ENCODE results near the gene RANBP3.

The RANBP3 gene

DNA sequence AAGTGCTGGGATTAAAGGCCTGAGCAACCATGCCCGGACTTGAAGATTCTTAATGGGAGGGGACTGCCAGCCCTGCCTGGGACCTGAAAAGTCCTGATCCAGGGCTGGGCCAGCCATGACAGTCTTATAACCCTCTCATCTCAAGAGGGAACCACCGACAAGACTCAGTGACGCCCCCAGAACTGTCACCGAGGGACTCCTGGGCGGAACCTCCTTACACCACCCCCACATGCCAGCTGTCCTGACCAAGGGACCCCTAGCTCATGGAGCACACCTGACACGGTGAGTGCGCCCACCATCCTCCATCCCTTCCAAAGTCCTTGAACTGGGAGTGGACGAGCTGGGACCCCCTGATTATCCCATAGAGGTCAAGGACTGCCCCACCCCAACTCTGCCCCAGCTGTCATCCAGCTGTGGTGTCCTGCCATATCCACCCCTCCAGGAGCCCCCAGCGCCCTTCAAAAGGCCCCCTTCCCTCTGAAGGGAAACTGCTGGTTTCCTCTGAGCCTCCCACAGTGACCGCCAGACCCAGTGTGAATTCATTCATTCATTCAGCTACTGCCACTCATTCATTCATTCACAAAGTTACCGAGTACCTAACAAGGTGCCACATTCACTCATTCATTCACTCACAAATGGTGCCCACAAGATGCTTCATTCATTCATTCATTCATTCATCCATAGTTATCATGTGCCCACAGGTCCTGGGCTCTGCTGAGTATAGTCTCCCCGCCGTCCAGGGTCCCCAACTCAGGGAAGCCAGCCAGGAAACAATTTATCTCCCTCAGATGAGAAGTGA is 78.0 kb downstream of the RANBP3 start:
- TF ChIP-seq, protein P1, sequence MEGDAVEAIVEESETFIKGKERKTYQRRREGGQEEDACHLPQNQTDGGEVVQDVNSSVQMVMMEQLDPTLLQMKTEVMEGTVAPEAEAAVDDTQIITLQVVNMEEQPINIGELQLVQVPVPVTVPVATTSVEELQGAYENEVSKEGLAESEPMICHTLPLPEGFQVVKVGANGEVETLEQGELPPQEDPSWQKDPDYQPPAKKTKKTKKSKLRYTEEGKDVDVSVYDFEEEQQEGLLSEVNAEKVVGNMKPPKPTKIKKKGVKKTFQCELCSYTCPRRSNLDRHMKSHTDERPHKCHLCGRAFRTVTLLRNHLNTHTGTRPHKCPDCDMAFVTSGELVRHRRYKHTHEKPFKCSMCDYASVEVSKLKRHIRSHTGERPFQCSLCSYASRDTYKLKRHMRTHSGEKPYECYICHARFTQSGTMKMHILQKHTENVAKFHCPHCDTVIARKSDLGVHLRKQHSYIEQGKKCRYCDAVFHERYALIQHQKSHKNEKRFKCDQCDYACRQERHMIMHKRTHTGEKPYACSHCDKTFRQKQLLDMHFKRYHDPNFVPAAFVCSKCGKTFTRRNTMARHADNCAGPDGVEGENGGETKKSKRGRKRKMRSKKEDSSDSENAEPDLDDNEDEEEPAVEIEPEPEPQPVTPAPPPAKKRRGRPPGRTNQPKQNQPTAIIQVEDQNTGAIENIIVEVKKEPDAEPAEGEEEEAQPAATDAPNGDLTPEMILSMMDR (conservative IDR thresholded peaks at IDR 0.05; ENCODE audit: control insufficient read depth, insufficient read depth, low read depth, low read length) = no peak
- H3K4me3 ChIP-seq (ENCODE audit: control insufficient read depth, low read depth, low read length) = no peak overlapping the region
- DNase-seq (ENCODE audit: low read depth) = no peak

DNA sequence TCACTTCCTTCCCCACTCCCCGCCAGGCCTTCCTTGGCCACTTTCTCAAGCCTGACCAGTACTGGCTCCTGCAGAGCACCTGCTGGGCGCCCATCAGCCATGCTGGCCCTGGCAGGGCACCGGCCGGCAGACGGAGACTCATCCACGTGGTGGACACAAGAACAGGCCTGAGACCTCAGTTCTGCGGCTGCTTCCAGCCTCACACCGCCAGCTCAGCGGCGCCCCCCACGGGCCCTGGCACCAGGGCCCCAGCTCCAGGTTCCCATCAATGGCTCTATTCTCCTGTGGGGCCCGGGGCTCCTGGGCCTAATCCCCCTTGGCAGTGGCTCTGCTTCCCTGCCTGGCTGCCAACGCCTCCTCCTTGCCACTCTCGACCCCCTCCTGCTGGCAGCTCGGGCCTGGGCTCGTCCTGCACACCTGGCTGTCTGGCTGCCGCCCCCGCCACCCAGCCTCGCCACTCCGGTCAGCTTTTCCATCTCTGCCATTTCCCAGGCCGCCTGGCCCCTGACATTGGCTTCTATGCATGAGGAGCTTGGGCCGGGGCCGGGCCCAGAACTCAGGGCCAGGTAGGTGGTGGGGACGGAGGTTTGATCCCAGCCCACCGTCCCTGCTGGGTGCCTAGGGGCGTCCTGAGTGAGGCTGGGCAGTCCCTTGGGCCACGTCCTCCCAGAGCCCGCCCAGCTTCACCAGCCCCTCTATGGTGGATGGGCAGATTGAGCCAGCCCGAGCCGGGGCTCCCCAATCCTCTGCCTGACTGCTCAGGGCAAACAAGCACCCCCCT is 80.6 kb downstream of the RANBP3 start:
- TF ChIP-seq, protein P1 (conservative IDR thresholded peaks at IDR 0.05; ENCODE audit: control insufficient read depth, insufficient read depth, low read depth, low read length) = no peak
- no peak for DNase-seq (ENCODE audit: low read depth)
- no peak overlapping the region for H3K4me3 ChIP-seq (ENCODE audit: control insufficient read depth, low read depth, low read length)

DNA sequence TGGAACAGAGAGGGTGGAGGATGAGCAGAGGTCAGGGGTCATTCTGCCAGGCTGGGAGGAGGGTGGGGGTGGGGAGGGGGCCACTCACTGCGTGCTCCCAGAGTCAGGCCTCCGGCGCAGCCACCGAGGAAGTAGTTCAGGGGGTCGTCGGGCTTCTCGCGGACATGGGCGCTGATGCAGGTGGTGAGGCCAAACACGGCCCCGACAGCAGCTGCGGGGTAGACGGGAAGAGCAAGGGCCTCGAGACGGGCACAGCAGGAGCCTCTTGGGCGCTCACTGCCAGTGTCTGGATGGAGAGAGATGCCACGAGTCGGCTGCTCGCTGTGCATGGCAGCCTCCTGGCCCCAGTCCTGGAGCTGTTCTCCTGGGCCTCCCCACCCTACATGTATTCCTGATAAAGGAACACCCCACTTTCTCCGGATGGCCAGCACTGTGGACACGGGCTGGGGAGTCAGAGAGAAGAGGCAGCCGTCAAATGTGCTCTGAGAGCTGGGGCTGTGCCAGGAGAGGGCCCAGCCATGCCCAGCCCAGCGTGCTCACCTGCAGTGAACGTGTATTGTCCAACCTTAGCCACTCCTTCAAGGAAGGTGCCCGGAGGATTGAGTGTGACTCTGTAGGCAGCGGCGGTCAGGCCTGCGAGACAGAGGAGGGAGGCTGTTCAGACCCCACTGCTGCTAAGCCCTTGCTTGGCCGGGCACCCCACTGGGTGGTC is 81.4 kb downstream of the RANBP3 start:
- DNase-seq (ENCODE audit: low read depth) = no peak
- H3K4me3 ChIP-seq (ENCODE audit: control insufficient read depth, low read depth, low read length) = no peak overlapping the region
- TF ChIP-seq, protein P1 (conservative IDR thresholded peaks at IDR 0.05; ENCODE audit: control insufficient read depth, insufficient read depth, low read depth, low read length) = no peak

DNA sequence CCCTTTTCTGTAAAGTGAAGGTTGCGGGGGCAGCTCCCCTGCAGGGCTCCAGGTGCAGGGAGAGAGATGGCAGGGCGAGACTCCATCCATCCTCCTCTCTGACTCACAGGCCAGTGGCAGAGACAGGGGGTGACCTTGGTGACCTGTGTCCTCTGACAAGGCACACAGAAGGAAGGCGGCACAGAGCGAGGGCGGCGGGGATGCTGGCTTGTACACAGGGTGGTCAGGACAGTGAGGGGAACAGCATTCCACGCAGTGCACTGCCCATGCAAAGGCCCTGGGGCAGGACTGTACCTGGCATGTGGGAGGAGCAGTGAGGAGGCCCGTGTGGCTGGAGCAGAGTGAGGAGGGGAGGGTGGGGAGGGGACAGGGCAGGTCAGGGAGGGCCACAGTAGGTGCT is 82.0 kb downstream of the RANBP3 start:
- TF ChIP-seq, protein P1 (conservative IDR thresholded peaks at IDR 0.05; ENCODE audit: control insufficient read depth, insufficient read depth, low read depth, low read length) = no peak
- H3K4me3 ChIP-seq (ENCODE audit: control insufficient read depth, low read depth, low read length) = no peak overlapping the region
- no peak for DNase-seq (ENCODE audit: low read depth)

DNA sequence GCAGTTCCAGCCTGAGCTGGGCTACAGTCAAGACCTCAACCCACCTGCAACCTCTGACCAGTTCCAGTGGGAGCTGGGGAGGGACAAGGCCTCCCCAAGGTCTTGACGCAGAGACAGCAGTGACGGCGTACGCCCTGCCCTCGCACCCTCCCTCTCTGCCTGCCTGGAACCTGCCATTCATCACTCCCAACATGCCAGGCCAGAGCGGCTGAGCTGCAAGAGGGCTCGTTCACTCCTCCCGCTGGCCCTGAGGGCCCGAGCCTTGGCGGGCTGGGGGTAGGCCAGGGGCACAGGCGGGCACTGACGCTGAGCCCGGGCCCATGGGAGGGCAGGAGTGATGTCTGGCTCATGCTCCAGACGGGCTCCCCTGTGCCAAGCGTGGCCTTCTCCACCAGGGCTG is 82.5 kb downstream of the RANBP3 start:
- DNase-seq (ENCODE audit: low read depth) = no peak
- TF ChIP-seq, protein P1 (conservative IDR thresholded peaks at IDR 0.05; ENCODE audit: control insufficient read depth, insufficient read depth, low read depth, low read length) = no peak
- H3K4me3 ChIP-seq (ENCODE audit: control insufficient read depth, low read depth, low read length) = no peak overlapping the region

DNA sequence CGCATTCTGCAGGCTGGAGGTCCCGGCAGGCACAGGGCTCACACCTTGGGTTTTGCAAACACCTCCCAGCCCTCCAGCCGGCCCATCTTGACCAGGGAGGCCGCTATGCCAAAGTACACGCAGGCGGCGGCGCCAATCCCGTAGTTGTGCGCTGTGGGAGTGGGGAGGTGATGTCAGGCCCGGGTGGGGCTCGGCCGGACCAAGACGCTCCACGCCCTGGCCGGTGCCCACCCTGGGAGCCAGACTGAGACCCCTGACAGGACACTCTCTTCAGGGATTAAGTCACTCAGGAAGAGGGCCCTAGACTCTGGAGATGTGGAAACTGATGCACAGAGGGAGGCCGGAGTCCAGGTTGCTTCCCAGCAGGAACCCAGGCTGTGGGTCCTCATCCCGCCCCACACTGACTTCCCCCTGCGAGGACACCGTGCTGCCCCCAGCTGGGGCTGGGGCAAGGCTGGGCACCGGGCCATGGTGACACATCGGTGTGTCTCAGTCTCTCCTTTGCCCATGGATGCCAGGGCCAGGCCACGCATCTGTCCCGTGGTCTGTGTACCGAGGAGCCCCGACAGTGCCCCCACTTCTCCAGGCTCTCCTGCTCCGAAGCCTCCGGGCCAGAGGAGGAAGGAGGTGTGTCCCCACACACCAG is 83.1 kb downstream of the RANBP3 start:
- TF ChIP-seq, protein P1 (conservative IDR thresholded peaks at IDR 0.05; ENCODE audit: control insufficient read depth, insufficient read depth, low read depth, low read length) = no peak
- no peak for DNase-seq (ENCODE audit: low read depth)
- no peak overlapping the region for H3K4me3 ChIP-seq (ENCODE audit: control insufficient read depth, low read depth, low read length)
